Adrenal gland (tissue), 5 donors: ENCODE results near the gene OSER1.

Experiments used
- POLR2A ChIP-seq, 2 donors: fragments of 450-650 bp; IDR thresholded peaks; one replicate each; pipeline ENCODE4 v1.6.1; 2017; ENCODE audit warnings: antibody characterized with exemption in 2 of 2, mild to moderate bottlenecking in 2 of 2, moderate library complexity in 1 of 2
- TF ChIP-seq, protein P1 (sequence below), 6 experiments: fragments of 450-650 bp in 4 of 6; fragments of 200-600 bp in 2 of 6; sonication (generic) in 1 of 6; IDR thresholded peaks; 1 replicate in 5 of 6; 2 replicates in 1 of 6; pipeline versions ENCODE4 v1.5.1 to v1.8.0; 2016 to 2021; ENCODE audit warnings: antibody characterized with exemption in 6 of 6, mild to moderate bottlenecking in 2 of 6, moderate library complexity in 1 of 6
- donor health status: DM: no; HTN: no; CAD: no.

DNA sequence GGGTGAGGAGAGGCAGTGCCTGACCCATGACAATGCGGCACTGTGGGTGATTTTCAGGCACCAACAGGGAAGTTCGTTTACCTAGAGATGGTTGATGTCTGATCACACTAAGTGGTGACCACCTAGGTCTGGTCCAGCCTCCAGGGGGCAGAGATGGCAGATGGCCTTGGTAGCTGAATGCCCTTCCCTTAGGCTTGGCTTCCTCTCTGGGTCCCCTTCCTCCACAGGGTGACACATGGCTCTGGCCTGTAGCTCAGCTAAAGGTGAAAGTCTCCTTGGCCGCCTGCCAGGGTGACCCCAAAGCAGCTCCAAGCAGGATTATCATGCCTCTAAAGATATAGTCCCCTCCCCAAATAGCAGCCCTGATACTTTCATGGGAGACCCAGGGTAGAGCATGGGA lies 43.0 kb upstream of the OSER1 start:
- TF ChIP-seq, protein P1, sequence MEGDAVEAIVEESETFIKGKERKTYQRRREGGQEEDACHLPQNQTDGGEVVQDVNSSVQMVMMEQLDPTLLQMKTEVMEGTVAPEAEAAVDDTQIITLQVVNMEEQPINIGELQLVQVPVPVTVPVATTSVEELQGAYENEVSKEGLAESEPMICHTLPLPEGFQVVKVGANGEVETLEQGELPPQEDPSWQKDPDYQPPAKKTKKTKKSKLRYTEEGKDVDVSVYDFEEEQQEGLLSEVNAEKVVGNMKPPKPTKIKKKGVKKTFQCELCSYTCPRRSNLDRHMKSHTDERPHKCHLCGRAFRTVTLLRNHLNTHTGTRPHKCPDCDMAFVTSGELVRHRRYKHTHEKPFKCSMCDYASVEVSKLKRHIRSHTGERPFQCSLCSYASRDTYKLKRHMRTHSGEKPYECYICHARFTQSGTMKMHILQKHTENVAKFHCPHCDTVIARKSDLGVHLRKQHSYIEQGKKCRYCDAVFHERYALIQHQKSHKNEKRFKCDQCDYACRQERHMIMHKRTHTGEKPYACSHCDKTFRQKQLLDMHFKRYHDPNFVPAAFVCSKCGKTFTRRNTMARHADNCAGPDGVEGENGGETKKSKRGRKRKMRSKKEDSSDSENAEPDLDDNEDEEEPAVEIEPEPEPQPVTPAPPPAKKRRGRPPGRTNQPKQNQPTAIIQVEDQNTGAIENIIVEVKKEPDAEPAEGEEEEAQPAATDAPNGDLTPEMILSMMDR (IDR thresholded peaks at IDR 0.05): no peak
- no peak for TF ChIP-seq POLR2A (IDR thresholded peaks at IDR 0.05)
